ENCODE data around the gene HIVEP1.

HIVEP1 gene

DNA sequence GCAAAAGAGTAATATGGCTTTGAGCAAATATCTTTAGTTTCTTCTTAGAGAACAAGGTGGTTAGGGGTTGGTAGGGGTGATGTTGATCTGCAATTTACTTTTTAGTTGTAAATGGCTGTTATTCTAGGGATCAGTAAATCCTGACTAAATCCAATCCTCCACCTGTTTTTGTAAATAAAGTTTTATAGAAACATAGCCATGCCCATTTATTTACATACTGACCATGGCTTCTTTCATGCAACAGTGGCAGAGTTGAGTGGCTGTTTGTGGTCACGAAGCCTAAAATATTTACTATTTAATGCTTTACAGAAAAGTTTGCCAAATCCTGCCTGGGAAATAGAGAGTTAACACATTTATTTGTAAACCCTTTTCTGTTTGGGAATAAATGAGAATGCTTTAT is 14.7 kb downstream of the HIVEP1 start:
- TF ChIP-seq, protein P1, sequence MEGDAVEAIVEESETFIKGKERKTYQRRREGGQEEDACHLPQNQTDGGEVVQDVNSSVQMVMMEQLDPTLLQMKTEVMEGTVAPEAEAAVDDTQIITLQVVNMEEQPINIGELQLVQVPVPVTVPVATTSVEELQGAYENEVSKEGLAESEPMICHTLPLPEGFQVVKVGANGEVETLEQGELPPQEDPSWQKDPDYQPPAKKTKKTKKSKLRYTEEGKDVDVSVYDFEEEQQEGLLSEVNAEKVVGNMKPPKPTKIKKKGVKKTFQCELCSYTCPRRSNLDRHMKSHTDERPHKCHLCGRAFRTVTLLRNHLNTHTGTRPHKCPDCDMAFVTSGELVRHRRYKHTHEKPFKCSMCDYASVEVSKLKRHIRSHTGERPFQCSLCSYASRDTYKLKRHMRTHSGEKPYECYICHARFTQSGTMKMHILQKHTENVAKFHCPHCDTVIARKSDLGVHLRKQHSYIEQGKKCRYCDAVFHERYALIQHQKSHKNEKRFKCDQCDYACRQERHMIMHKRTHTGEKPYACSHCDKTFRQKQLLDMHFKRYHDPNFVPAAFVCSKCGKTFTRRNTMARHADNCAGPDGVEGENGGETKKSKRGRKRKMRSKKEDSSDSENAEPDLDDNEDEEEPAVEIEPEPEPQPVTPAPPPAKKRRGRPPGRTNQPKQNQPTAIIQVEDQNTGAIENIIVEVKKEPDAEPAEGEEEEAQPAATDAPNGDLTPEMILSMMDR (IDR thresholded peaks at IDR 0.05; ENCODE audit: borderline replicate concordance, control extremely low read depth, extremely low read depth, insufficient read depth, missing control alignments) = no peak
- DNase-seq (ENCODE audit: low spot score) = no peak
- in situ Hi-C loops (cut with MboI; ENCODE audit: low sequenced_read_pairs, unreplicated experiment) = no loop called here

DNA sequence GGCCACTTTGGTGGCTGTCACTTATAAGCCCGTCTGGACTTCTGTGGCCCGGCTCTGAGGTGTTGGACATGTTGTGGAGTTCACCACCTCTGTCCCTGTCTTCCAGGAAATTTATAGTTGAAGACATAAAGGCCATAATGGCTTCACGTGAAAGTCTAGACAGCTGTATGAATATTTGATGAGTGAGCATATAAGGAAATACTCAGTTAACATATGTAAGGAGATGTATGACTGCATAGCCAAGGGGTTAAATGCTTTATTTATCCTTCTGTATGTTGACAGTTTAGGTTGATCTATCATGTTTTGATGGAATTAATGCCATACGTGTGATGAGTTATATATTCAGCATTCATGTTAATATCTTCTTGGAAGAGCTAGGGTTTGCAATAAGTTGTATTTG is 16.1 kb downstream of the HIVEP1 start:
- in situ Hi-C loops (cut with MboI; ENCODE audit: low sequenced_read_pairs, unreplicated experiment) = no loop called here
- TF ChIP-seq, protein P1 (IDR thresholded peaks at IDR 0.05; ENCODE audit: borderline replicate concordance, control extremely low read depth, extremely low read depth, insufficient read depth, missing control alignments) = no peak
- no peak for DNase-seq (ENCODE audit: low spot score)

DNA sequence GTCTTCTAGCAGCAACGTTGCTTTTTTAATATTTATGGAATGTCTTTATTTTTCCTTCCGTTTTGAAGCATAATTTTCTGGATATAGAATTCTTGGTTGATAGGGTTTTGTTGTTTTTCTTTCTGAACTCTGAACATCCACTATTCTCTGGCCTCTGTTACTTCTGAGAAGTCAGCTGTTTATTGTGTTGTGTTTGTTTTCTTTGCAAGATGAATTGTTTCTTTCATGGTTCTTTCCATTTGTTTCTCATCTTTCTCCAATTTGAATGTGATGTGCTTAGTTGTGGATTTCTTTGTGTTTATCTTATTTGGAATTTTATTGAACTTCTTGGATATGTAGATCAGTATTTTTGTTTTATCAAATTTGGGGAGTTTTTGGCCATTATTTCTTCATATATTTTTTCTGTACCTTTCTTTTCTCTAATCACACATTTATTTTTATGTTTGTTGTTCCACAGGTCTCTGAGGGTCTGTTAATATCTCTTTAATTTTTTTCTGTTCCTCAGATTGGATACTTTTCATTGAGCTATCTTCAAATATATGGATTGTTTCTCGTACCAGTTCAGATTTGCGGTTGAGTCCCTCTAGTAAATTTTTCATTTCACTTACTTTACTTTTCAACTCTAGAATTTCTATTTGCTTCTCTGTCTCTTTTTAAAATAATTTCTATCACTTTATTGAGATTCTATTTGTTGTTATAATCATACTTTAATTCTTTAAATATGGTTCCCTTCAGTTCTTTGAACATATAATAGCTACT is 18.0 kb downstream of the HIVEP1 start:
- no peak for DNase-seq (ENCODE audit: low spot score)
- in situ Hi-C loops (cut with MboI; ENCODE audit: low sequenced_read_pairs, unreplicated experiment) = no loop called here
- TF ChIP-seq, protein P1 (IDR thresholded peaks at IDR 0.05; ENCODE audit: borderline replicate concordance, control extremely low read depth, extremely low read depth, insufficient read depth, missing control alignments) = no peak

DNA sequence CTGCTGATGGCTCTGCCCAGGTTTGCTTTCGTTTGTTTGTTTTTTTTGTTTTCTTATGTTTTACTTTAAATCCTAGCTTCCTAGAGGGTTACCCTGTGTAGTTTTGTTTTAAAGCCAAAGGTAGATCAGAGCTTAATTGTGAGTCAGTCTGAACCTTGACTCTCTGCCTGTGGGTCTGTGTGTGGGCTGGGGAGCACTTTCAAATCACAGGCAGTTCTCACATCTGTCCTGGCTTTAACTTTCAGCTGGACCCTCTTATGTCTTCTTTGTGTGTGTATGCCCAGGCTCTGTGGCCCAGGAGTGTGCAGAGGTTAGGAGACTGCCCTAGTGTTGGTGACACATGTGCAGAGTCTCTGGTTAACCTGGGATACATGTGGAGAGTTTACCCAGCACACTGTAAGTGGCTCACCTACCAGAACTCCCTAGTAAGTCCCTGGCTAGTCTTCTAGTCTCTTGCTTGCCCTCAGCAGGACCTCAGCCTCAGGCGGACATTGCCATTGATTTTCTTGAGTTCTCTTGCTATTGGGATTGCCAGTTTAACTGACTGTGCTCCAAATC is 19.0 kb downstream of the HIVEP1 start:
- in situ Hi-C loops (cut with MboI; ENCODE audit: low sequenced_read_pairs, unreplicated experiment) = no loop called here
- TF ChIP-seq, protein P1 (IDR thresholded peaks at IDR 0.05; ENCODE audit: borderline replicate concordance, control extremely low read depth, extremely low read depth, insufficient read depth, missing control alignments) = no peak
- DNase-seq (ENCODE audit: low spot score) = no peak

DNA sequence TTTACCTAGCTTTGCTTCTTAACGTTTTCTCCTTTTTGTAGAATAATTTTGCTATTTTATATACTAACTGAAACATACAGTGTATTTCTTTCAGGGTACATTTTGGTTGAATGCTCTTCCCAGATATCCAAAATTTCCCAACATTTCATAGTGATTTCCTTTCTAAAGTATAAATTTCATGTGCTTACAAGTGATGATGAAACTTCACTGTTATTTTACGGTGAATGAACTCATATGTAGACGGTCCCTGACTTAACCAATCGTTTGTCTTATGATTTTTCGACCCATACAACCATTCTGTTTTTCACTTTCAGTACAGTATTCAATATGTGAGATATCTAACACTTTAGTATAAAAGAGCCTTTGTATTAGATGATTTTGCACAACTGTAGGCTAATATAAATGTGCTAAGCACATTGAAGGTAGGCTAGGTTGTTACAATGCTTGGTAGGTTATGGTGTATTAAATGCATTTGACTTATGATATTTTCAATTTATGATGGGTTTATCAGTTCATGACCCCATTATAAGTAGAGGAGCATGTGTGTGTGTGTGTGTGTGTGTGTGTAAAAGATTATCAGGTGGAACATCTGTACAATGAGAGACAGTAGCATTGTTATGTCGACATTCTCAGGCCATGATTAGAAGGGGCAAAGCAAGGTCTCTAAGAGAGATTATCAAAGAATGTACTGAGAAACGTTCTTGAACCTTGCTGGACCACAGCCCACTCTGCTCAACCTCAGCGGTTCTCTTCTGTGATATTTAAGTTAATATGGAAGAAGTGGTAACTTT is 20.9 kb downstream of the HIVEP1 start:
- TF ChIP-seq, protein P1 (IDR thresholded peaks at IDR 0.05; ENCODE audit: borderline replicate concordance, control extremely low read depth, extremely low read depth, insufficient read depth, missing control alignments) = no peak
- in situ Hi-C loops (cut with MboI; ENCODE audit: low sequenced_read_pairs, unreplicated experiment) = no loop called here
- DNase-seq (ENCODE audit: low spot score) = no peak

DNA sequence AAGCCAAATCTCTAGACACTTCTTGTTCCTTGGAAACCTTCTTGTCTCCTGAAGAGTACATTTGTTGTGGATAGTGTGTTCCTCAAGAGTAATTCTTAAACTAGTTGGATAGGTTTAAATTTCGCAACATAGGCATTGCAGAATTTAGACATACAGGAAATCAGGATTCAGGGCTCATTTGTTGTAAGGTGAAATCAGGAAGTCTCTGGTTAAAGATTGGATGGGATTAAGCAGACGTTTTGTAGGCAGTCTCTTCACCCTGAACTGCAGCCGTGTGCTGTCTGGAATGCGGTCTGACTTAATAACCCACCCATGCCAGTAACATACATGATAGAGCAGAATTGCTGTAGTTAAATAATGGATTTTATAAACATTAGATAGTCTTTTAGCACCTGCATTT is 21.7 kb downstream of the HIVEP1 start:
- TF ChIP-seq, protein P1 (IDR thresholded peaks at IDR 0.05; ENCODE audit: borderline replicate concordance, control extremely low read depth, extremely low read depth, insufficient read depth, missing control alignments) = no peak
- in situ Hi-C loops (cut with MboI; ENCODE audit: low sequenced_read_pairs, unreplicated experiment) = no loop called here
- no peak for DNase-seq (ENCODE audit: low spot score)
